ENCODE results near the gene SHMT2.
A peak's percentile ranks its signal among the peaks of the same experiment; 100 is the strongest.

- TF ChIP-seq REST (IDR thresholded peaks at IDR 0.05; ENCODE audit: insufficient replicate concordance, low read depth) (no peak), SPI1 (IDR thresholded peaks at IDR 0.05; ENCODE audit: borderline replicate concordance, low read depth) (peak; percentile 49; the same call in 1 of the 2 replicates), CTCF (IDR thresholded peaks at IDR 0.05; ENCODE audit: insufficient read depth, low read length) (no peak), GABPA (IDR thresholded peaks at IDR 0.05; ENCODE audit: low read depth) (no peak)
Observed at GRCh38 chr12:57210926-57211692, 18.4 kb upstream of the SHMT2 start.

Data from HL-60 (cell line).